Smooth muscle cell (in vitro differentiated cells): ENCODE results near the gene CDHR2. TPM values are rescaled to one million over a fixed set of nuclear protein-coding genes. Genes with fewer than 3 reads are reported as not detected.

Experiments used
- DNase-seq: peaks from one replicate; lab custom pipeline; 2025; ENCODE audit not compliant: unreplicated experiment; lab: John Stamatoyannopoulos, UW
- H2AFZ ChIP-seq: fragments of 200-600 bp; sonication (generic); 2 replicates; pipeline ENCODE4 v1.6.0; 2016; ENCODE audit warnings: antibody characterized with exemption, low read depth, mild to moderate bottlenecking
- H3F3A ChIP-seq: fragments of 200-600 bp; sonication (generic); 2 replicates; pipeline ENCODE4 v1.6.0; 2017; ENCODE audit warnings: antibody characterized with exemption, low read depth
- H3K27ac ChIP-seq: fragments of 200-600 bp; sonication (generic); 2 replicates; pipeline ENCODE4 v1.5.1; 2016; ENCODE audit warnings: low read depth, mild to moderate bottlenecking
- H3K27me3 ChIP-seq: fragments of 200-600 bp; sonication (generic); 2 replicates; pipeline ENCODE4 v1.6.1; 2016; ENCODE audit warnings: low read depth, mild to moderate bottlenecking
- H3K36me3 ChIP-seq: fragments of 200-600 bp; sonication (generic); 2 replicates; pipeline ENCODE4 v1.5.1; 2016; ENCODE audit warnings: low read depth
- H3K4me1 ChIP-seq: fragments of 200-600 bp; sonication (generic); 2 replicates; pipeline ENCODE4 v1.5.1; 2016; ENCODE audit warnings: low read depth
- H3K4me2 ChIP-seq: fragments of 200-600 bp; sonication (generic); 2 replicates; pipeline ENCODE4 v1.6.0; 2016; ENCODE audit warnings: mild to moderate bottlenecking
- H3K4me3 ChIP-seq: fragments of 200-600 bp; sonication (generic); 2 replicates; pipeline ENCODE4 v1.5.1; 2016; ENCODE audit warnings: mild to moderate bottlenecking
- H3K79me2 ChIP-seq: fragments of 200-600 bp; sonication (generic); 2 replicates; pipeline ENCODE4 v1.6.0; 2016; ENCODE audit warnings: low read depth, mild to moderate bottlenecking
- H3K9ac ChIP-seq: fragments of 200-600 bp; sonication (generic); 2 replicates; pipeline ENCODE4 v1.6.0; 2016; ENCODE audit warnings: low read depth
- H3K9me3 ChIP-seq: fragments of 200-600 bp; sonication (generic); replicated peaks from 2 replicates; pipeline ENCODE4 v1.5.1; 2016; ENCODE audit warnings: low read depth
- H4K20me1 ChIP-seq: fragments of 200-600 bp; sonication (generic); 2 replicates; pipeline ENCODE4 v1.6.0; 2016; ENCODE audit warnings: low read depth
- CTCF ChIP-seq: fragments of 200-600 bp; sonication (generic); IDR thresholded peaks from 2 replicates; pipeline ENCODE4 v1.5.1; 2017; ENCODE audit warnings: borderline replicate concordance, mild to moderate bottlenecking, antibody characterized with exemption; ENCODE audit not compliant: insufficient read depth, poor library complexity, severe bottlenecking
- WGBS: methylation state at CpG from one replicate; pipeline ENCODE4 v1.1.7; 2016; ENCODE audit warnings: low lambda C conversion rate; 5-methylcytosine and 5-hydroxymethylcytosine counted together
- polyA plus RNA-seq: library from polyadenylated mRNA; unstranded; fragments of >200 nt; fragmentation: Nextera tagmentation; extraction: Ambion mirVana; gene quantifications from 2 replicates; pipeline ENCODE4 v1.2.1, GENCODE V29; 2016
- total RNA-seq: library from RNA; depleted of rRNA; stranded (reverse); fragments of >200 nt; gene quantifications from 2 replicates; pipeline ENCODE4 v1.2.3, GENCODE V29; 2014

The CDHR2 gene
- total and polyA plus RNA-seq, 2 experiments from 2014 or later: 0.13 TPM; not detected in 1

- Histone ChIP-seq H3K4me2 (no peak overlapping the region), H3K27ac (no peak overlapping the region), H3K4me1 (no peaks in the 10 kb centered on the region), H3K9ac (no peak overlapping the region), H3K4me3 (no peak overlapping the region), H3K36me3 (no peaks in the 10 kb centered on the region), H2AFZ (no peak overlapping the region), H3F3A (no peaks in the 10 kb centered on the region), H4K20me1 (no peaks in the 10 kb centered on the region), H3K27me3 (no peaks in the 10 kb centered on the region), H3K9me3 (no peaks in the 10 kb centered on the region), H3K79me2 (no peaks in the 10 kb centered on the region)
- no peak for TF ChIP-seq CTCF
- WGBS: 94% methylated on average over 37 of the region's 37 CpGs
- DNase-seq: no peak
Measured at GRCh38 chr5:176575488-176576422, 26.6 kb downstream of the CDHR2 start.

- H3K27ac ChIP-seq: no peak overlapping the region
- no peaks in the 10 kb centered on the region for H3K79me2 ChIP-seq
- no peak overlapping the region for H3K4me3 ChIP-seq
- TF ChIP-seq CTCF: no peak
- H3K4me2 ChIP-seq: no peak overlapping the region
- no peaks in the 10 kb centered on the region for H3K9me3 ChIP-seq
- no peaks in the 10 kb centered on the region for H3K27me3 ChIP-seq
- H4K20me1 ChIP-seq: no peaks in the 10 kb centered on the region
- no peak for DNase-seq
- H3K4me1 ChIP-seq: no peaks in the 10 kb centered on the region
- 87% methylated on average over 33 of the region's 36 CpGs for WGBS
- no peaks in the 10 kb centered on the region for H3F3A ChIP-seq
- H3K9ac ChIP-seq: no peak overlapping the region
- H3K36me3 ChIP-seq: no peaks in the 10 kb centered on the region
- H2AFZ ChIP-seq: no peak overlapping the region
Measured at GRCh38 chr5:176577312-176578176, 28.4 kb downstream of the CDHR2 start.

- DNase-seq: no peak
- H3K79me2 ChIP-seq: no peaks in the 10 kb centered on the region
- 25% methylated on average over 15 of the region's 15 CpGs for WGBS
- TF ChIP-seq CTCF: peak; percentile 32
- H3K9me3 ChIP-seq: no peaks in the 10 kb centered on the region
- H3K27me3 ChIP-seq: no peaks in the 10 kb centered on the region
- H3K9ac ChIP-seq: no peak overlapping the region
- H4K20me1 ChIP-seq: no peaks in the 10 kb centered on the region
- no peaks in the 10 kb centered on the region for H3K4me1 ChIP-seq
- H3F3A ChIP-seq: no peaks in the 10 kb centered on the region
- no peak overlapping the region for H3K27ac ChIP-seq
- H2AFZ ChIP-seq: no peak overlapping the region
- no peaks in the 10 kb centered on the region for H3K36me3 ChIP-seq
- H3K4me2 ChIP-seq: no peak overlapping the region
- H3K4me3 ChIP-seq: no peak overlapping the region
Measured at GRCh38 chr5:176578391-176578808, 29.3 kb downstream of the CDHR2 start.
